Endothelial cell of umbilical vein (primary cell): Measurements from ENCODE around the gene ELAVL1. TPM values are rescaled to one million over a fixed set of nuclear protein-coding genes. Genes with fewer than 3 reads are reported as not detected.
A peak's percentile ranks its signal among the peaks of the same experiment; 100 is the strongest.

Source experiments
- BruUV-seq: library from RNA; stranded (reverse); fragments of 400-500 nt; replicated peaks from 2 replicates; lab custom pipeline; 2021; lab: Mats Ljungman, UMichigan
- CTCF ChIA-PET: fragments of 300-600, 350-600 bp; sonication (Branson Sonifier 250); formaldehyde crosslinking; loops from one replicate; lab custom pipeline; 2021; ENCODE audit warnings: antibody characterized with exemption, inconsistent platforms; lab: Charles Lee
- POLR2A ChIA-PET: fragments of 300-600, 350-600 bp; sonication (Branson Sonifier 250); formaldehyde crosslinking; loops from one replicate; lab custom pipeline; 2021; ENCODE audit warnings: antibody characterized with exemption, inconsistent platforms; lab: Charles Lee
- DNase-seq: peaks from one replicate; pipeline ENCODE4 v3.0.0-alpha.2; 2011; ENCODE audit warnings: low read depth, low spot score
- FAIRE-seq: peaks from 2 replicates; lab custom pipeline; 2011; peaks lifted over from hg19 to GRCh38; lab: Jason Lieb, UNC
- H2AFZ ChIP-seq: 2 replicates; pipeline ENCODE4 v1.6.0; 2012; ENCODE audit warnings: low read depth, low read length, control low read depth, inconsistent platforms
- H3K27ac ChIP-seq: 2 replicates; pipeline ENCODE4 v1.5.1; 2011; ENCODE audit warnings: low read depth, mild to moderate bottlenecking, control low read depth, low read length, moderate library complexity; ENCODE audit not compliant: insufficient read depth
- H3K27me3 ChIP-seq, 2 experiments: 2 replicates each; pipeline versions ENCODE4 v1.6.0 to v1.6.1; 2011; ENCODE audit warnings: low read length in 2 of 2, mixed read lengths in 1 of 2; ENCODE audit not compliant: control insufficient read depth in 2 of 2, insufficient read depth in 2 of 2
- H3K36me3 ChIP-seq, 2 experiments: 2 replicates in 1 of 2; 3 replicates in 1 of 2; pipeline ENCODE4 v1.5.1; 2011; ENCODE audit warnings: low read length in 2 of 2, mild to moderate bottlenecking in 1 of 2, moderate library complexity in 1 of 2; ENCODE audit not compliant: control insufficient read depth in 2 of 2, insufficient read depth in 2 of 2; ENCODE audit errors: extremely low read depth in 1 of 2
- H3K4me1 ChIP-seq: 3 replicates; pipeline ENCODE4 v1.5.1; 2011; ENCODE audit warnings: mild to moderate bottlenecking, low read length; ENCODE audit not compliant: control insufficient read depth, insufficient read depth; ENCODE audit errors: extremely low read depth
- H3K4me2 ChIP-seq: 2 replicates; pipeline ENCODE4 v1.6.1; 2011; ENCODE audit warnings: low read length, control low read depth, mixed read lengths; ENCODE audit not compliant: insufficient read depth
- H3K4me3 ChIP-seq, 3 experiments: fragments of 200-600 bp in 1 of 3; sonication (generic), shearing (Covaris generic) in 1 of 3; replicated peaks in 1 of 3; 2 replicates each; pipeline ENCODE4 v1.5.1; 2011 to 2016; ENCODE audit warnings: control low read depth in 3 of 3, low read length in 3 of 3, mild to moderate bottlenecking in 2 of 3, inconsistent platforms in 1 of 3, low read depth in 1 of 3, moderate library complexity in 1 of 3; ENCODE audit not compliant: insufficient read depth in 1 of 3
- H3K79me2 ChIP-seq: 2 replicates; pipeline ENCODE4 v1.6.0; 2012; ENCODE audit warnings: low read length, inconsistent platforms; ENCODE audit not compliant: control insufficient read depth, insufficient read depth
- H3K9ac ChIP-seq: replicated peaks from 2 replicates; pipeline ENCODE3; 2011; ENCODE audit warnings: low read length, control low read depth; ENCODE audit not compliant: insufficient read depth; ENCODE audit errors: extremely low read depth
- H3K9me1 ChIP-seq: replicated peaks from 3 replicates; pipeline ENCODE4 v1.6.0; 2011; ENCODE audit warnings: mild to moderate bottlenecking, low read length; ENCODE audit not compliant: control insufficient read depth, insufficient read depth; ENCODE audit errors: extremely low read depth
- H3K9me3 ChIP-seq: replicated peaks from 2 replicates; pipeline ENCODE4 v1.5.1; 2012; ENCODE audit warnings: low read length, inconsistent platforms; ENCODE audit not compliant: control insufficient read depth, insufficient read depth
- H4K20me1 ChIP-seq: replicated peaks from 2 replicates; pipeline ENCODE3; 2011; ENCODE audit warnings: mild to moderate bottlenecking, low read length; ENCODE audit not compliant: control insufficient read depth, insufficient read depth; ENCODE audit errors: extremely low read depth
- EZH2 ChIP-seq: IDR thresholded peaks from 2 replicates; pipeline ENCODE4 v1.6.1; 2012; ENCODE audit warnings: borderline replicate concordance, low read depth, mild to moderate bottlenecking, moderate library complexity, low read length, inconsistent platforms; ENCODE audit not compliant: severe bottlenecking
- FOS ChIP-seq: IDR thresholded peaks from 2 replicates; pipeline ENCODE4 v1.6.1; 2011; ENCODE audit warnings: mild to moderate bottlenecking, low read length, moderate library complexity, borderline replicate concordance; ENCODE audit not compliant: insufficient read depth
- GATA2 ChIP-seq: IDR thresholded peaks from 2 replicates; pipeline ENCODE4 v1.7.0; 2011; ENCODE audit warnings: low read depth, mild to moderate bottlenecking, moderate library complexity, mixed read lengths, low read length; ENCODE audit not compliant: insufficient read length, insufficient read depth
- JUN ChIP-seq: IDR thresholded peaks from 2 replicates; pipeline ENCODE4 v1.6.1; 2011; ENCODE audit warnings: borderline replicate concordance, low read depth; ENCODE audit not compliant: insufficient read length, insufficient read depth
- MYC ChIP-seq: IDR thresholded peaks from one replicate; pipeline ENCODE4 v1.6.1; 2011; ENCODE audit warnings: mild to moderate bottlenecking, low read depth, low read length
- POLR2A ChIP-seq: IDR thresholded peaks from 2 replicates; pipeline ENCODE4 v1.6.1; 2012; ENCODE audit warnings: low read depth, mild to moderate bottlenecking, control low read depth, low read length
- POLR2AphosphoS5 ChIP-seq: IDR thresholded peaks from 2 replicates; pipeline ENCODE4 v1.6.1; 2012; ENCODE audit warnings: low read depth, mild to moderate bottlenecking, control low read depth, low read length, moderate library complexity; ENCODE audit not compliant: insufficient read depth
- dilution Hi-C: fragments of 300-500 bp; cut with MboI; formaldehyde crosslinking; loops from one replicate; pipeline ENCODE4 v1.15.0; 2019; ENCODE audit warnings: low sequenced_read_pairs; ENCODE audit not compliant: extremely low pct_ligation_motif_present
- intact Hi-C: fragments of 100-400 bp; cut with micrococcal nuclease; formaldehyde crosslinking; loops from one replicate; pipeline ENCODE4 v1.10.0; 2022
- polyA plus RNA-seq, 4 experiments: library from polyadenylated mRNA; depleted of rRNA in 3 of 4; stranded (reverse) in 3 of 4; unstranded in 1 of 4; fragments of >200 nt; gene quantifications; 2 replicates each; pipeline versions ENCODE4 v1.2.1 to v1.2.3, GENCODE V29; 2011 to 2012; ENCODE audit warnings: missing spikeins in 1 of 4
- total RNA-seq: library from RNA; stranded (reverse); gene quantifications from 2 replicates; pipeline ENCODE4 v1.2.3, GENCODE V29; 2021
- TF ChIP-seq, protein P1 (sequence below): IDR thresholded peaks from 2 replicates; pipeline ENCODE4 v1.6.1; 2011; ENCODE audit not compliant: insufficient read depth, insufficient read length
- TF ChIP-seq, protein P2 (sequence below), 2 donors: IDR thresholded peaks; 1 replicate in 1 of 2; 2 replicates in 1 of 2; pipeline ENCODE4 v1.5.1; 2011; ENCODE audit warnings: low read length in 2 of 2, mild to moderate bottlenecking in 2 of 2, moderate library complexity in 2 of 2, control low read depth in 1 of 2, inconsistent platforms in 1 of 2, low read depth in 1 of 2; ENCODE audit not compliant: insufficient read depth in 1 of 2; ENCODE audit errors: extremely low read depth in 1 of 2

ELAVL1 gene
- total and polyA plus RNA-seq, 2 donors (not counting 3 experiments of a cell fraction or from before 2014, with no cell fraction given): 46.8 to 134 TPM

DNA sequence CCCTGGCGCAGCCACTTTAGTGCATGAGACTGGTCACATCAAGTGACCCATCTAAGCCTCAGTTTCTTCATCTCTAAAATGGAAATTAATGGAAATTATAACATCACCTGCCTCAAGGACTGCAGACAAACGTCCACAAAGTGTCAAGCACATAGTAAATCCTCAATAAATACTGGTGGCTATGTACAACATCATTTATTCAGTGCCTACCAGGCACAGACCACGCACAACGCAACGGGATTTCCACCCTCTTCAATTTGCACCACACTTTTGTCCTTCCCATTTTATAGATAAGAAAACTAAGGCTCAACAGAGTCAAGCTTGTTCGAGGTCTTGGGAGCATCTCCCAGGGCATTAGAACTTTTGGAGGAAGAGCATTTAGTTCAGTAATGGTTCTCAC is 1.4 kb downstream of the ELAVL1 start:
- no peak overlapping the region for H2AFZ ChIP-seq
- H3K4me3 ChIP-seq: peak overlapping the region in 2 of 3 experiments; percentile 76 to 81
- peak overlapping the region; percentile 49 for H3K9ac ChIP-seq
- TSS peak; percentile 45 for BruUV-seq
- H3K36me3 ChIP-seq: peaks cover 0 to 3% of the 10 kb centered on the region in 2 experiments
- no peaks in the 10 kb centered on the region for H3K9me3 ChIP-seq
- peaks cover 22% of the 10 kb centered on the region for H3K4me1 ChIP-seq
- intact Hi-C loops: no loop called here
- peaks cover 17% of the 10 kb centered on the region for H4K20me1 ChIP-seq
- FAIRE-seq (no peak), DNase-seq (no peak)
- POLR2A ChIA-PET: interaction anchor here (1.4 kb wide), 1 partner anchor 60 kb away, joined by 4 read pairs; the partner anchor contains the start of gene TIMM44
- no peaks in the 10 kb centered on the region for H3K27me3 ChIP-seq
- H3K27ac ChIP-seq: no peak overlapping the region
- H3K9me1 ChIP-seq: no peaks in the 10 kb centered on the region
- peaks cover 63% of the 10 kb centered on the region for H3K79me2 ChIP-seq
- CTCF ChIA-PET: interaction anchor here (0.9 to 6.3 kb wide), 3 partner anchors 33 to 237 kb away, joined by 3 to 62 read pairs (median 12); partner anchors contain the start of gene TIMM44
- TF ChIP-seq GATA2 (no peak), FOS (no peak), POLR2AphosphoS5 (no peak), JUN (no peak), EZH2 (no peak), POLR2A (no peak), MYC (no peak)
- TF ChIP-seq, protein P1, sequence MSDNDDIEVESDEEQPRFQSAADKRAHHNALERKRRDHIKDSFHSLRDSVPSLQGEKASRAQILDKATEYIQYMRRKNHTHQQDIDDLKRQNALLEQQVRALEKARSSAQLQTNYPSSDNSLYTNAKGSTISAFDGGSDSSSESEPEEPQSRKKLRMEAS: no peak
- TF ChIP-seq, protein P2, sequence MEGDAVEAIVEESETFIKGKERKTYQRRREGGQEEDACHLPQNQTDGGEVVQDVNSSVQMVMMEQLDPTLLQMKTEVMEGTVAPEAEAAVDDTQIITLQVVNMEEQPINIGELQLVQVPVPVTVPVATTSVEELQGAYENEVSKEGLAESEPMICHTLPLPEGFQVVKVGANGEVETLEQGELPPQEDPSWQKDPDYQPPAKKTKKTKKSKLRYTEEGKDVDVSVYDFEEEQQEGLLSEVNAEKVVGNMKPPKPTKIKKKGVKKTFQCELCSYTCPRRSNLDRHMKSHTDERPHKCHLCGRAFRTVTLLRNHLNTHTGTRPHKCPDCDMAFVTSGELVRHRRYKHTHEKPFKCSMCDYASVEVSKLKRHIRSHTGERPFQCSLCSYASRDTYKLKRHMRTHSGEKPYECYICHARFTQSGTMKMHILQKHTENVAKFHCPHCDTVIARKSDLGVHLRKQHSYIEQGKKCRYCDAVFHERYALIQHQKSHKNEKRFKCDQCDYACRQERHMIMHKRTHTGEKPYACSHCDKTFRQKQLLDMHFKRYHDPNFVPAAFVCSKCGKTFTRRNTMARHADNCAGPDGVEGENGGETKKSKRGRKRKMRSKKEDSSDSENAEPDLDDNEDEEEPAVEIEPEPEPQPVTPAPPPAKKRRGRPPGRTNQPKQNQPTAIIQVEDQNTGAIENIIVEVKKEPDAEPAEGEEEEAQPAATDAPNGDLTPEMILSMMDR (IDR thresholded peaks at IDR 0.05; ENCODE audit: extremely low read depth in 1 of 2, insufficient read depth in 1 of 2, low read depth in 1 of 2, low read length in 2 of 2): no peak
- H3K4me2 ChIP-seq: peak overlapping the region; percentile 88
- dilution Hi-C loops: no loop called here
